ENCODE measurements around the gene PRICKLE2.
A peak's percentile ranks its signal among the peaks of the same experiment; 100 is the strongest.

The PRICKLE2 gene

GRCh38 chr3:64218746-64219145 is 6.5 kb downstream of the PRICKLE2 start:
- DNase-seq, result no peak

GRCh38 chr3:64218329-64218728 is 6.9 kb downstream of the PRICKLE2 start:
- DNase-seq, result no peak

- DNase-seq, result no peak
Observed at GRCh38 chr3:64216274-64217147, 8.8 kb downstream of the PRICKLE2 start.

- DNase-seq, result no peak
Observed at GRCh38 chr3:64215559-64215958, 9.7 kb downstream of the PRICKLE2 start.

- DNase-seq, result no peak
Observed at GRCh38 chr3:64215103-64215502, 10.2 kb downstream of the PRICKLE2 start.

GRCh38 chr3:64214381-64215018 is 10.8 kb downstream of the PRICKLE2 start:
- DNase-seq, result no peak

- DNase-seq, result no peak
Observed at GRCh38 chr3:64213962-64214379, 11.3 kb downstream of the PRICKLE2 start.

- DNase-seq, result no peak
Observed at GRCh38 chr3:64213224-64213878, 11.9 kb downstream of the PRICKLE2 start.

GRCh38 chr3:64209866-64210621 is 15.2 kb downstream of the PRICKLE2 start:
- peak; percentile 11 for DNase-seq

GRCh38 chr3:64207289-64208080 is 17.8 kb downstream of the PRICKLE2 start:
- DNase-seq, result no peak

GRCh38 chr3:64203969-64204908 is 21.0 kb downstream of the PRICKLE2 start:
- DNase-seq, result no peak

- no peak for DNase-seq
Observed at GRCh38 chr3:64203216-64203615, 22.1 kb downstream of the PRICKLE2 start.

GRCh38 chr3:64199932-64200331 is 25.3 kb downstream of the PRICKLE2 start:
- no peak for DNase-seq

GRCh38 chr3:64196236-64196929 is 28.9 kb downstream of the PRICKLE2 start:
- no peak for DNase-seq

- DNase-seq, result no peak
Observed at GRCh38 chr3:64195789-64196188, 29.5 kb downstream of the PRICKLE2 start.

GRCh38 chr3:64191822-64192221 is 33.4 kb downstream of the PRICKLE2 start:
- DNase-seq, result no peak

GRCh38 chr3:64190517-64191515 is 34.5 kb downstream of the PRICKLE2 start:
- DNase-seq, result no peak

GRCh38 chr3:64188810-64189560 is 36.3 kb downstream of the PRICKLE2 start:
- DNase-seq, result no peak

Measured in NCI-H2171 treated with DMSO at 0.1 percent for 48 hours (cell line).